ENCODE measurements around the gene TKTL1. TPM values are rescaled to one million over a fixed set of nuclear protein-coding genes. Genes with fewer than 3 reads are reported as not detected.

Gene TKTL1
- total RNA-seq, 2 experiments from 2014 or later = 0.67 to 1.0 TPM

GRCh38 chrX:154309041-154309775 is 13.6 kb downstream of the TKTL1 start:
- H3K4me1 Mint-ChIP-seq (ENCODE audit: low read depth) = peaks cover 54% of the 10 kb centered on the region
- H3K27ac Mint-ChIP-seq = no peak overlapping the region
- ChIA-PET CTCF (interaction anchor here (1.1 to 1.6 kb wide), 4 partner anchors 10 to 174 kb away, joined by 3 to 10 read pairs (median 4); no protein-coding TSS in a partner anchor), POLR2A (no interaction called here)
- no peaks in the 10 kb centered on the region for H3K36me3 Mint-ChIP-seq (ENCODE audit: low read depth)
- TF ChIP-seq, protein P1, sequence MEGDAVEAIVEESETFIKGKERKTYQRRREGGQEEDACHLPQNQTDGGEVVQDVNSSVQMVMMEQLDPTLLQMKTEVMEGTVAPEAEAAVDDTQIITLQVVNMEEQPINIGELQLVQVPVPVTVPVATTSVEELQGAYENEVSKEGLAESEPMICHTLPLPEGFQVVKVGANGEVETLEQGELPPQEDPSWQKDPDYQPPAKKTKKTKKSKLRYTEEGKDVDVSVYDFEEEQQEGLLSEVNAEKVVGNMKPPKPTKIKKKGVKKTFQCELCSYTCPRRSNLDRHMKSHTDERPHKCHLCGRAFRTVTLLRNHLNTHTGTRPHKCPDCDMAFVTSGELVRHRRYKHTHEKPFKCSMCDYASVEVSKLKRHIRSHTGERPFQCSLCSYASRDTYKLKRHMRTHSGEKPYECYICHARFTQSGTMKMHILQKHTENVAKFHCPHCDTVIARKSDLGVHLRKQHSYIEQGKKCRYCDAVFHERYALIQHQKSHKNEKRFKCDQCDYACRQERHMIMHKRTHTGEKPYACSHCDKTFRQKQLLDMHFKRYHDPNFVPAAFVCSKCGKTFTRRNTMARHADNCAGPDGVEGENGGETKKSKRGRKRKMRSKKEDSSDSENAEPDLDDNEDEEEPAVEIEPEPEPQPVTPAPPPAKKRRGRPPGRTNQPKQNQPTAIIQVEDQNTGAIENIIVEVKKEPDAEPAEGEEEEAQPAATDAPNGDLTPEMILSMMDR (IDR thresholded peaks at IDR 0.05) = no peak
- no peaks in the 10 kb centered on the region for H3K27me3 Mint-ChIP-seq
- H3K4me3 Mint-ChIP-seq = no peak overlapping the region
- intact Hi-C loops (cut with micrococcal nuclease) = no loop called here
- no peaks in the 10 kb centered on the region for H3K9me3 Mint-ChIP-seq
- ATAC-seq (no peak), DNase-seq (no peak)

- no peaks in the 10 kb centered on the region for H3K9me3 Mint-ChIP-seq
- H3K36me3 Mint-ChIP-seq (ENCODE audit: low read depth) = no peaks in the 10 kb centered on the region
- TF ChIP-seq, protein P1 (IDR thresholded peaks at IDR 0.05) = no peak
- H3K4me3 Mint-ChIP-seq = no peak overlapping the region
- ChIA-PET POLR2A (no interaction called here), CTCF (no interaction called here)
- peaks cover 63% of the 10 kb centered on the region for H3K4me1 Mint-ChIP-seq (ENCODE audit: low read depth)
- DNase-seq (peak; percentile 26), ATAC-seq (peak; percentile 37)
- no peaks in the 10 kb centered on the region for H3K27me3 Mint-ChIP-seq
- intact Hi-C loops (cut with micrococcal nuclease) = no loop called here
- no peak overlapping the region for H3K27ac Mint-ChIP-seq
These were observed 15.3 kb downstream of the TKTL1 start for GRCh38 chrX:154310616-154311536.

DNA sequence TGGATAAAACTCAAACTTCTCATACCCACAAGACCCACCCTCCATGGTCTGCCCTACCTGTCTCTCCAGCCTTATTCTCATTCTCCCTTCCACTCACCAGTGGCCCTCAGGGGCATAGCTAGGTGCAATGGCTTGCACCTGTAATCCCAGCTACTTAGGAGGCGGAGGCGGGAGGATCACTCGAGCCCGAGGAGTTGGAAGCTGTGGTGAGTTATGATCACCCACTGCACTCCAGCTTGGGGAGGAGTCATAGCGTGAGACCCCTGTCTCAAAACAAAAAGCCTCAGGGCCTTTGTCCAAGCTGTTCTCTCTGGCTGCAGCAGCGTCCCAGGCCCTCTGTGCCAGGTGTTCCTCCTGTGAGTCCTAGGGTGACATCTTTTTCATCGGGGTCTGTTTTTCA is 16.5 kb downstream of the TKTL1 start:
- CTCF ChIA-PET = no interaction called here

GRCh38 chrX:154313147-154313546 is 17.6 kb downstream of the TKTL1 start:
- no peaks in the 10 kb centered on the region for H3K27me3 Mint-ChIP-seq
- no peaks in the 10 kb centered on the region for H3K36me3 Mint-ChIP-seq (ENCODE audit: low read depth)
- CTCF ChIA-PET = interaction anchor here (0.5 kb wide), 1 partner anchor 14 kb away, joined by 3 read pairs; no protein-coding TSS in a partner anchor
- DNase-seq = peak; percentile 77
- POLR2A ChIA-PET = interaction anchor here (1.1 kb wide), 1 partner anchor 12 kb away, joined by 4 read pairs; no protein-coding TSS in a partner anchor
- H3K27ac Mint-ChIP-seq = peak overlapping the region; percentile 83
- H3K9me3 Mint-ChIP-seq = no peaks in the 10 kb centered on the region
- TF ChIP-seq, protein P1 (IDR thresholded peaks at IDR 0.05) = no peak
- ATAC-seq = peak; percentile 79
- peak overlapping the region; percentile 41 for H3K4me3 Mint-ChIP-seq
- intact Hi-C loops (cut with micrococcal nuclease) = no loop called here
- H3K4me1 Mint-ChIP-seq (ENCODE audit: low read depth) = peaks cover 65% of the 10 kb centered on the region

More for the DNA sequence above, 16.5 kb downstream of the TKTL1 start:
- no peaks in the 10 kb centered on the region for H3K9me3 Mint-ChIP-seq
- ATAC-seq (no peak), DNase-seq (no peak)
- POLR2A ChIA-PET = interaction anchor here (1.1 kb wide), 1 partner anchor 13 kb away, joined by 4 read pairs; no protein-coding TSS in a partner anchor
- TF ChIP-seq, protein P1 (IDR thresholded peaks at IDR 0.05) = no peak
- intact Hi-C loops (cut with micrococcal nuclease) = no loop called here
- peaks cover 66% of the 10 kb centered on the region for H3K4me1 Mint-ChIP-seq (ENCODE audit: low read depth)
- no peaks in the 10 kb centered on the region for H3K27me3 Mint-ChIP-seq
- H3K27ac Mint-ChIP-seq = no peak overlapping the region
- H3K4me3 Mint-ChIP-seq = no peak overlapping the region
- no peaks in the 10 kb centered on the region for H3K36me3 Mint-ChIP-seq (ENCODE audit: low read depth)

Measured in activated CD8-positive, alpha-beta T cell treated with anti-CD3 and anti-CD28 coated beads for 36 hours (primary cell).